ENCODE results near the gene ZNF550.

ZNF550 gene

GRCh38 chr19:57559404-57560025 is at the start of gene ZNF550:
Gene ZNF550 (minus strand): TSS chr19:57559863. CDS start chr19:57559682, 181 bp downstream.
- DNase-seq, result peak; percentile 84

GRCh38 chr19:57606931-57607330 is 47.3 kb upstream of the ZNF550 start:
- DNase-seq, result no peak

- peak; percentile 92 for DNase-seq
These were observed 40.2 kb upstream of the ZNF550 start, which contains the start of gene ZNF530 for GRCh38 chr19:57599761-57600383. Gene ZNF530 (plus strand): TSS chr19:57599885. CDS start chr19:57604346, 4,461 bp downstream.

- DNase-seq, result no peak
These were observed 39.7 kb upstream of the ZNF550 start for GRCh38 chr19:57599377-57599760.

GRCh38 chr19:57587529-57587928 is 27.9 kb upstream of the ZNF550 start:
- peak; percentile 39 for DNase-seq

- DNase-seq, result peak; percentile 94
These were observed 24.1 kb upstream of the ZNF550 start, which contains the start of gene ZIK1 for GRCh38 chr19:57583521-57584416. Gene ZIK1 (plus strand): TSS chr19:57584145. CDS start chr19:57584357, 212 bp downstream.

- no peak for DNase-seq
These were observed 23.4 kb upstream of the ZNF550 start for GRCh38 chr19:57583104-57583520.

- peak; percentile 98 for DNase-seq
These were observed 19.0 kb upstream of the ZNF550 start, which contains the start of gene ZNF416 for GRCh38 chr19:57578487-57579205. Gene ZNF416 (minus strand): TSS chr19:57578911. CDS start chr19:57578704, 207 bp downstream.

GRCh38 chr19:57576661-57577060 is 17.0 kb upstream of the ZNF550 start:
- no peak for DNase-seq

GRCh38 chr19:57572415-57572947 is 12.8 kb upstream of the ZNF550 start:
- no peak for DNase-seq

- DNase-seq, result no peak
These were observed 11.0 kb upstream of the ZNF550 start for GRCh38 chr19:57570707-57571106.

- DNase-seq, result no peak
These were observed 7.0 kb upstream of the ZNF550 start for GRCh38 chr19:57566396-57567265.

GRCh38 chr19:57563547-57563946 is 3.9 kb upstream of the ZNF550 start:
- no peak for DNase-seq

- DNase-seq, result peak; percentile 55
These were observed 407 bp upstream of the ZNF550 start for GRCh38 chr19:57560049-57560491.

- DNase-seq, result peak; percentile 8
These were observed 657 bp downstream of the ZNF550 start for GRCh38 chr19:57559008-57559403.

- peak; percentile 12 for DNase-seq
These were observed 1.1 kb downstream of the ZNF550 start for GRCh38 chr19:57558525-57558924.

GRCh38 chr19:57557659-57558058 is 2.0 kb downstream of the ZNF550 start:
- no peak for DNase-seq

- DNase-seq, result no peak
These were observed 7.2 kb downstream of the ZNF550 start for GRCh38 chr19:57552432-57552831.

- no peak for DNase-seq
These were observed 13.2 kb downstream of the ZNF550 start for GRCh38 chr19:57546513-57546912.

- no peak for DNase-seq
These were observed 21.6 kb downstream of the ZNF550 start for GRCh38 chr19:57537953-57538547.

Measured in fibroblast of upper back skin (primary cell).